AG09319 (cell line): ENCODE measurements around the gene IL6.
"Not testable (repeated sequence)": the region's sequence is repeated elsewhere in the genome, so short reads cannot be mapped to it uniquely, and the experiment has no call there.

Experiments used
- DNase-seq: peaks from one replicate; pipeline ENCODE4 v3.0.0-alpha.2; 2010; ENCODE audit warnings: low read depth; ENCODE audit errors: extremely low read depth
- CTCF ChIP-seq: IDR thresholded peaks from 2 replicates; pipeline ENCODE4 v1.5.1; 2011; ENCODE audit warnings: low read depth, mild to moderate bottlenecking, inconsistent platforms, low read length, moderate library complexity

IL6 gene

GRCh38 chr7:22686620-22687019 lies 40.4 kb upstream of the IL6 start:
- no peak for DNase-seq
- TF ChIP-seq CTCF = no peak

GRCh38 chr7:22688084-22688483 lies 38.9 kb upstream of the IL6 start:
- TF ChIP-seq CTCF = no peak
- no peak for DNase-seq

- DNase-seq = not testable (repeated sequence)
These were observed 38.1 kb upstream of the IL6 start for GRCh38 chr7:22688934-22689333.

- no peak for DNase-seq
- no peak for TF ChIP-seq CTCF
These were observed 32.3 kb upstream of the IL6 start for GRCh38 chr7:22694597-22695207.

GRCh38 chr7:22695476-22696132 lies 31.4 kb upstream of the IL6 start:
- no peak for TF ChIP-seq CTCF
- no peak for DNase-seq

- DNase-seq = no peak
These were observed 30.3 kb upstream of the IL6 start for GRCh38 chr7:22696541-22697228.

GRCh38 chr7:22697322-22697859 lies 29.6 kb upstream of the IL6 start:
- no peak for DNase-seq
- no peak for TF ChIP-seq CTCF

More at GRCh38 chr7:22696541-22697228, 30.3 kb upstream of the IL6 start:
- no peak for TF ChIP-seq CTCF
